ENCODE results near the gene SMO.

GRCh38 chr7:129199406-129199805 is 11.0 kb downstream of the SMO start:
- no peak for TF ChIP-seq CTCF (conservative IDR thresholded peaks at IDR 0.05; ENCODE audit: low read depth in 2 of 2)
- no peak for TF ChIP-seq EZH2 (IDR thresholded peaks at IDR 0.05; ENCODE audit: low read depth, unreplicated experiment)
- TF ChIP-seq POLR2AphosphoS5 (IDR thresholded peaks at IDR 0.05; ENCODE audit: low read depth) = no peak
- no peak for TF ChIP-seq CREB1 (CRISPR knock-in tag; IDR thresholded peaks at IDR 0.05; ENCODE audit: low read depth)
- TF ChIP-seq ZNF114 (CRISPR knock-in tag; IDR thresholded peaks at IDR 0.05) = no peak
- TF ChIP-seq EZH2phosphoT487 (IDR thresholded peaks at IDR 0.05; ENCODE audit: unreplicated experiment) = no peak
- no peak for TF ChIP-seq ETS1 (IDR thresholded peaks at IDR 0.05)
- TF ChIP-seq REST (IDR thresholded peaks at IDR 0.05; ENCODE audit: unreplicated experiment) = no peak
- TF ChIP-seq JUNB (IDR thresholded peaks at IDR 0.05; ENCODE audit: unreplicated experiment) = no peak
- TF ChIP-seq STAT1 (IDR thresholded peaks at IDR 0.05; ENCODE audit: unreplicated experiment) = no peak
- TF ChIP-seq ZNF331 (CRISPR knock-in tag; IDR thresholded peaks at IDR 0.05; ENCODE audit: low read depth) = no peak
- TF ChIP-seq NANOG (IDR thresholded peaks at IDR 0.05; ENCODE audit: borderline replicate concordance) = no peak
- TF ChIP-seq ZNF462 (CRISPR knock-in tag; IDR thresholded peaks at IDR 0.05) = no peak

All from GM23338 (cell line).